ENCODE measurements around the gene AKAP11. TPM values are rescaled to one million over a fixed set of nuclear protein-coding genes. Genes with fewer than 3 reads are reported as not detected.

The AKAP11 gene
- total RNA-seq, 1 experiment from 2014 or later: 8.4 TPM

DNA sequence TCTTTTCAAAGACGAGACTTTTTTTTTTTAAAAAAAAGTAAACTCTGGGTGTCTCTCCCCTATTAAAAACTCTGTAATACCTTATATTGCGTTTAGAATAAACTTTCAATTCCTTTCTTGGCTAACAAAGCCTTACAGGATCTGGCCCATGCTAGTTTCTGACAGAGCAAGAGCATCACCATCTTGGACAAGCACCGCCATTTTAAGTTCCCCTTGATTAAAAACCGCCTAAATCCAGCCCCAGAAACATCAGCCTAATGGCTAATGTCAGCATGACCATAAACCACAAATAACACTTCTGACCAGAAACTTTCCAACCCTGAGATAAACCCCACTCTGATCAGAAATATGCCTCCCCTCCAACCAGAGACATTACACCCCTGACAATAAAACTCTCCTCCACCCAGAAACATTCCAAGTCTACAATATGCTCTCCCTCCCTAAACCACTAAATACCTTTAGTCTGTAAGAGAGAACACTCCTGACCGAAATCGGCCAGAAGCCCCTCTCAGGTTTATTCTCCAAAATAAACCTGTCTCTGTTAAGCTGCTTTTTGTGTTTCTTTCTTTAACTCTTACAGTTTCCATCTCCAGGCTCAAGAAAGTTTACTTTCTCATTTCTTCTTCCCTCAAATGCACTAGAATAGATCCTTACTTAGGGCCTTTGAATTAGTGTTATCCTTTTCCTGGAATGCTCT is 1.6 kb upstream of the AKAP11 start:
- no peak for DNase-seq (ENCODE audit: low read depth)

DNA sequence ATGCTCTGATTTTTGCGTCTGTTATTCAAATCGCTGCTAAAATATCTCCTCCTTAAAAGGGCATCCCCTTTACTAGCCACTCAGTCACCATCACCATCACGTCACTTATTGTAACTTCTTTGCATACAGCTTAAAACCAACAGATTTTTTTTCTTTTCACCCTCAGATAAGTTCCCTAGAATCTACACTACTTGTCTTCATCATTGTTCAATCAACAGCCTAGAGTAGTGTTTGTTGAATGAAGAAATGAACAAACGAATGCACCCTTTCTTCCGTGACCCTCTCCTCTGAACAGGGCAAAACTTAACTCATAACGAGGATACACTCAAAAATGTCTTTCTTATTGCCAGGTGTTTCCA is 1.1 kb upstream of the AKAP11 start:
- DNase-seq (ENCODE audit: low read depth): no peak

More for the DNA sequence above, 1.6 kb upstream of the AKAP11 start:
- in situ Hi-C loops (cut with HindIII; ENCODE audit: low pct_unique_long_range_greater_than_20kb, low sequenced_read_pairs): no loop called here

GRCh38 chr13:42271337-42272114 is 426 bp upstream of the AKAP11 start:
- peak; percentile 99 for DNase-seq (ENCODE audit: low read depth)
- in situ Hi-C loops (cut with HindIII; ENCODE audit: low pct_unique_long_range_greater_than_20kb, low sequenced_read_pairs): no loop called here

More for the DNA sequence above, 1.1 kb upstream of the AKAP11 start:
- in situ Hi-C loops (cut with HindIII; ENCODE audit: low pct_unique_long_range_greater_than_20kb, low sequenced_read_pairs): no loop called here

- in situ Hi-C loops (cut with HindIII; ENCODE audit: low pct_unique_long_range_greater_than_20kb, low sequenced_read_pairs): no loop called here
These were observed 838 bp downstream of the AKAP11 start for GRCh38 chr13:42272804-42273175.

GRCh38 chr13:42274386-42275097 is 2.6 kb downstream of the AKAP11 start:
- in situ Hi-C loops (cut with HindIII; ENCODE audit: low pct_unique_long_range_greater_than_20kb, low sequenced_read_pairs): no loop called here
- DNase-seq (ENCODE audit: low read depth): no peak

More at GRCh38 chr13:42272804-42273175, 838 bp downstream of the AKAP11 start:
- peak; percentile 9 for DNase-seq (ENCODE audit: low read depth)

DNA sequence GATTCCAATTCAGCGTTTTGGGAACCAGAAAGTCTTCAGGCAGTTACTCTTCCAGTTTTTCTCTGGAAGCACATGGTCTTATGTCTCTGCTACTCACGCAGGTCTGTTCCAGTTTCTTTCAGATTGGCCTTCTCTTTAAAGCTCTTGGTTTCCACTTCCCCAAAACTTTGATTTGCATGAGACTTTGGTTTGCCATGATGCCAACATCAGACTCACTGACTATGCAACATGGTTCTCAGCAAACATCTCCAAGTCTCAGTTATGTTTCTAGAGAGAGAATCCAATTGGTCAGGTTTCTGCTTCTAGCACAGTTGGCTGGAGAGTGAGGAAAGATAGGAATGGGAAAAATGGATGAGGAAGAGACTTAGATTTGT is 3.1 kb downstream of the AKAP11 start:
- DNase-seq (ENCODE audit: low read depth): no peak
- in situ Hi-C loops (cut with HindIII; ENCODE audit: low pct_unique_long_range_greater_than_20kb, low sequenced_read_pairs): no loop called here

DNA sequence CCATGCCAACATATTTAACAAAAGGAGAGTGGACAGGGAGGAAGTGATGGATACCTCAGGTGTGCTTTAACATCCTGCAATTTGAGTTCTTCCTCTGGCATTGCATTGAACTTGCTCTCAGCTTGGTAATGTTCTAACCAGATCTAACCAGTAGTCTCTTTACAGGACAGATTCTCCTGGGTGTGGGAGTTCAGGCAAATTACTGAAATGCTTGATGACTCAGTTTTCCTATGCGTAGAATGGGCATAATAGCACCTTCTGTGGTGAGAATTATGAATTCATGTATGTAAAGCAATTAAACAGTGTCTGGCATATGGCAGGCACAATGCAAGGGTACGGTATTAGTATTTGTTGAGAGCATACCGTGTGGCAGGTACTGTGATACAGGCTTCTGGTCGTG is 3.6 kb downstream of the AKAP11 start:
- DNase-seq (ENCODE audit: low read depth): no peak
- in situ Hi-C loops (cut with HindIII; ENCODE audit: low pct_unique_long_range_greater_than_20kb, low sequenced_read_pairs): no loop called here

GRCh38 chr13:42276683-42277082 is 4.7 kb downstream of the AKAP11 start:
- no peak for DNase-seq (ENCODE audit: low read depth)
- in situ Hi-C loops (cut with HindIII; ENCODE audit: low pct_unique_long_range_greater_than_20kb, low sequenced_read_pairs): no loop called here

DNA sequence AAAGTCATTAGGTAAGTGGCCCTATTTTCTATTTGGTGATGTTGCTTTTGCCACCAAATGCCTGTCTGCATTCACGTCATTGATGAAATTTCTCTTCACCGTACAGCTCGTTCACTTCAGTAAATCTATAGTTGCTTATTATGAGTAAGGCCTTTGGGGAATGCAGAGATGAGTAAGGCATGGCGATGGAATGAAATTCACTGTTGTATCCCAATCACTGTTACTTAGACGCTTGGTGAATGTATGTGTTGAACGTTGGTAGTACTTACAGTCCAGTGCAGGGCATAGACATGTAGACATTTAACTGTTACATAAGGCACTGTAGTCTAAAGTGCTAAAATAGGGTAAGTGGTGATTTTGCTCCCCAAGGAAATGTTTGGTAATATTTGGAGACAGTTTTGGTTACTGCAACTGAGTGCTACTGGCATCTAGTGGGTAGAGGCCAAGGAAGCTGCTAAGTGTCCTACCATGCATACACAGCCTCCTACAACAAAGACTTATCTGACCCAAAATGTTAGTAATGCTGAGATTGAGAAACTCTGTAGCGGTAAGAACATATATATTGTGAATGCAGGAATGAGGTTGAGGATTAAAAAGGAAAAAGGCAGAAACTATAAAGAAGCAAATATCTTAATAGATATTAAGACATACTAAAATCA is 5.8 kb downstream of the AKAP11 start:
- in situ Hi-C loops (cut with HindIII; ENCODE audit: low pct_unique_long_range_greater_than_20kb, low sequenced_read_pairs): no loop called here
- DNase-seq (ENCODE audit: low read depth): no peak

- DNase-seq (ENCODE audit: low read depth): no peak
- in situ Hi-C loops (cut with HindIII; ENCODE audit: low pct_unique_long_range_greater_than_20kb, low sequenced_read_pairs): no loop called here
These were observed 7.1 kb downstream of the AKAP11 start for GRCh38 chr13:42279080-42279479.

DNA sequence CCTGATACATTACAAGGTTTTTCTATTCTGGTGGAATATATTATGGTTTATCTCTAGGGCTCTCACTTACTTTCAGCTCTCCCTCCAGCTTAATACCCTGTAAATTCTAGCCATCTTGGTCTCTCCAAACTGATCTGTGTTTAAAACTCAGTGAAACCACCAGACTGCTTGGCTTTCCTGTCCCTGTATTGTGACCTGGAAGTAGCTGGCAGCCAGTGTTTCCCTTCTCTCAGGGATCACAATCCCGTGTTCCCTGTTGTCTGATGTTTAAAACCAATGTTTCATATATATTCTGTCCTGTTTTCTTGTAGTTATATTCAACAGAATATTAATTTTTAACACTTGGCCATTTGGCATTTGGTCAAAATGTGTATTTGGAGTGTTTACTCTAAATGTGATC is 8.0 kb downstream of the AKAP11 start:
- in situ Hi-C loops (cut with HindIII; ENCODE audit: low pct_unique_long_range_greater_than_20kb, low sequenced_read_pairs): no loop called here
- no peak for DNase-seq (ENCODE audit: low read depth)

DNA sequence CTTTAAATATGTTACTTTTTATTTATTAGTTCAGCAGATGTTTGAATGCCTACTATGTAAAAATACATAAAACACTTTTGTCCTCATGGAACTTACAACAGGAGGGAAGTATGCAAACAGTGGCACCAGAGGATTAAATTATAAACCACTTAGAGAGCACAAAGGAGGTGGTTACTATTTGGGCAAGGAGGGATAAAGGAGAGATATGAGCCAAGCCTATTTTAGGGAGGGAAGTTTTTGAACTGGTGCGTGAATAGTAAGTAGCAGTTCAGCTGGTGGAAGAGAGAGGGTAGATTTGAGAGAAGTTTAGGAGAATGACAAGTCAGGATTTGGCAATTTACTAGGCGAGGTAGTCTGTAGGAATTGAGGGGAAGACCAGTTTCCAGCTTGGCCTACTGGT is 8.6 kb downstream of the AKAP11 start:
- DNase-seq (ENCODE audit: low read depth): no peak
- in situ Hi-C loops (cut with HindIII; ENCODE audit: low pct_unique_long_range_greater_than_20kb, low sequenced_read_pairs): no loop called here

- in situ Hi-C loops (cut with HindIII; ENCODE audit: low pct_unique_long_range_greater_than_20kb, low sequenced_read_pairs): no loop called here
- DNase-seq (ENCODE audit: low read depth): no peak
These were observed 11.6 kb downstream of the AKAP11 start for GRCh38 chr13:42283574-42283973.

- in situ Hi-C loops (cut with HindIII; ENCODE audit: low pct_unique_long_range_greater_than_20kb, low sequenced_read_pairs): no loop called here
- no peak for DNase-seq (ENCODE audit: low read depth)
These were observed 12.1 kb downstream of the AKAP11 start for GRCh38 chr13:42284068-42284467.

- in situ Hi-C loops (cut with HindIII; ENCODE audit: low pct_unique_long_range_greater_than_20kb, low sequenced_read_pairs): no loop called here
- DNase-seq (ENCODE audit: low read depth): no peak
These were observed 26.4 kb downstream of the AKAP11 start for GRCh38 chr13:42298392-42298791.

GRCh38 chr13:42305503-42305902 is 33.6 kb downstream of the AKAP11 start:
- no peak for DNase-seq (ENCODE audit: low read depth)

DNA sequence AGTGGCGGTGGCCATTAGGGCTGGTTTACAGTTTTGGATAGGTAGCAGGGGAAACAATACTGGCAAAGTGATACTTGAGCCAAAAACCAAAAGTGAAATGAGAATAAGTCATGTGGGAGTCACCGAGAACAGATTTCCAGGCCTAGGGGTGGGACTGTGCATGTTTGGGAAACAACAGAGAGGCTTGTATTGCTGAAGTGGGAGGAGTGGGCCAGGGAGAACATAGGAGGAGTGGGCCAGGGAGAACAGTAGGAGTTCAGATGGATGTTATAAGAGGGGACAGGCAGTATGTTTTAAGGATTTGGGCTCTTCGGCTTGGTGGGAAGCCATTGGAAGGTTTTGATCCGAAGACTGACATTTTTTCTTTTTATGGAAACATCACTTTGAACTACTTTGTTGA is 35.5 kb downstream of the AKAP11 start:
- in situ Hi-C loops (cut with HindIII; ENCODE audit: low pct_unique_long_range_greater_than_20kb, low sequenced_read_pairs): no loop called here
- no peak for DNase-seq (ENCODE audit: low read depth)

More at GRCh38 chr13:42305503-42305902, 33.6 kb downstream of the AKAP11 start:
- in situ Hi-C loops (cut with HindIII; ENCODE audit: low pct_unique_long_range_greater_than_20kb, low sequenced_read_pairs): no loop called here

GRCh38 chr13:42312817-42313431 is 41.0 kb downstream of the AKAP11 start:
- in situ Hi-C loops (cut with HindIII; ENCODE audit: low pct_unique_long_range_greater_than_20kb, low sequenced_read_pairs): no loop called here
- no peak for DNase-seq (ENCODE audit: low read depth)

All from Caki2 (cell line).